Stimulated activated naive B cell treated with anti-CD40 and anti-IgM and Interleukin-4, amounts not matched to agents 10 μg/mL and 1 μg/mL and 100 μg/mL, for 72 hours (primary cell): ENCODE data around the gene MSH5.
"Not testable (repeated sequence)": the region's sequence is repeated elsewhere in the genome, so short reads cannot be mapped to it uniquely, and the experiment has no call there.

Experiments
- ATAC-seq, 2 donors: fragments of 150-1000 bp; cut with Tn5 transposase; replicated peaks; 2 replicates each; pipeline ENCODE4 v1.10.0; 2021; ENCODE audit warnings: moderate library complexity in 1 of 2
- DNase-seq: peaks from one replicate; pipeline ENCODE4 v3.0.0; 2021
- H3K27ac Mint-ChIP-seq: one replicate; pipeline ENCODE4 v1.8.0; 2022; ENCODE audit warnings: mild to moderate bottlenecking, mixed read lengths
- H3K27me3 Mint-ChIP-seq, 2 donors: one replicate each; pipeline ENCODE4 v1.8.0; 2022; ENCODE audit warnings: mixed read lengths in 2 of 2
- H3K36me3 Mint-ChIP-seq, 2 donors: one replicate each; pipeline ENCODE4 v1.8.0; 2022; ENCODE audit warnings: mixed read lengths in 2 of 2, mild to moderate bottlenecking in 1 of 2
- H3K4me1 Mint-ChIP-seq, 2 donors: one replicate each; pipeline ENCODE4 v1.8.0; 2022; ENCODE audit warnings: mixed read lengths in 2 of 2, mild to moderate bottlenecking in 1 of 2
- H3K4me3 Mint-ChIP-seq, 2 donors: one replicate each; pipeline ENCODE4 v1.8.0; 2022; ENCODE audit warnings: mild to moderate bottlenecking in 2 of 2, mixed read lengths in 2 of 2, moderate library complexity in 1 of 2
- H3K9me3 Mint-ChIP-seq, 2 donors: one replicate each; pipeline ENCODE4 v1.8.0; 2022; ENCODE audit warnings: mixed read lengths in 2 of 2, mild to moderate bottlenecking in 1 of 2

The MSH5 gene

DNA sequence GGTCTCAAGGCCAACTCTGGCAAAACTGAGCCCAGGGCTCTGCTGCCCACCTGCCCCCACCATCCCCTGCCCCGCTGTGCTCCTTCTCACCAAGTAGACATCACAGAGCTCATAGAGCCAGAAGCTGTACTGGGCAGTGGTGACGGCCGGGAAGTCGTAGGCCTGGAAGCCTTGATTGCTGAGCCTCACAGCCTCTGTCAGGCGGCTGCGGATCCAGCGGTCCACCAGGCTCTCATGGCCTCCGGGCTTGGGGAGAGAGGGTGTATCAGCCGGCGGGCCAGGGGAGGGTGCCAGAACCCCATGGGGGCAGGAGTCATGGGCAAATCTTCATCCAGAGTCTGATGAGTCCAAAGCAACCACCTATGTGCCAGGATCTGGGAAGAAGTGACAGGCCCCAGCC lies 40.1 kb downstream of the MSH5 start:
- Mint-ChIP-seq H3K27me3 (no peaks in the 10 kb centered on the region), H3K4me1 (peaks cover 31 to 38% of the 10 kb centered on the region in 2 donors), H3K27ac (peak overlapping the region; percentile 25), H3K4me3 (no peak overlapping the region), H3K36me3 (peaks cover 51 to 60% of the 10 kb centered on the region in 2 donors), H3K9me3 (no peaks in the 10 kb centered on the region)
- no peak for ATAC-seq
- no peak for DNase-seq

DNA sequence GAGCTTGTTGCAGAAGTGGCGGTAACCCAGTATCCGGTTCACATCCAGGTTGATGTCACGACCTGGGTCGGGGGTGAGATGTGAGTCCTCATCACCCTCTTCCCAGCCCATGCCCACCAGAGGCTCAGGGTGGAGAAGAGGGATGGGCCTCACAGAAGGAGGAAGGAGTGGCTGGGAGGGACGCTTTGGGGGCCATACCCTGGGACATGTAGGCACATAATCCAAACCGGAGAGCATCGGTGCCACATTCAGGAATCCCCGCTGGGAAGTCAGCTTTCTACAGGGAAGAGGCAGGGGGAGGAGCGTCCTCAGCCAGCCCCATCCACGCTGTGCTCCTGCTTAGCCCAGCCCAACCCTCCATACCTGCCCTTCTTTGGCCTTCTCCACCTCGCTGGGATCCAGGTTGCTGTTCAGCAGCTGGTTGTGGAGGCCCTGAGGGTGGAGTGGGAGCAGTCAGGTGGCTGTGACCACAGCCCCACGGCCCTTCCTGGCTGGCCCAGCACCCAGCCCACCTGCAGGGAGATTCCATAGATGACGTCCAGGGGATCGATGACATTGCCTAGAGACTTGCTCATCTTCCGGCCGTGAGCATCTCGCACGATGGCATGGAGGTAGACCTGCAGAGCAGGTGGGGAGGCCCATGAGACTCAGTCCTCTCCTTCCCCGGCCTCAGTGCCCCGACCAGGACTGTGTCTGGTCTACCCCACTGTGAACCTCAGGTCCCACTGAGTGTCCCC lies 40.9 kb downstream of the MSH5 start:
- Mint-ChIP-seq H3K9me3 (no peaks in the 10 kb centered on the region), H3K4me3 (no peak overlapping the region), H3K27me3 (no peaks in the 10 kb centered on the region), H3K4me1 (peaks cover 23 to 33% of the 10 kb centered on the region in 2 donors), H3K27ac (no peak overlapping the region), H3K36me3 (peaks cover 53 to 64% of the 10 kb centered on the region in 2 donors)
- no peak for ATAC-seq
- no peak for DNase-seq

- H3K4me3 Mint-ChIP-seq, result no peak overlapping the region
- no peak overlapping the region for H3K27ac Mint-ChIP-seq
- H3K27me3 Mint-ChIP-seq, result no peaks in the 10 kb centered on the region
- peaks cover 20 to 30% of the 10 kb centered on the region in 2 donors for H3K4me1 Mint-ChIP-seq
- ATAC-seq (no peak), DNase-seq (no peak)
- H3K9me3 Mint-ChIP-seq, result no peaks in the 10 kb centered on the region
- peaks cover 57 to 68% of the 10 kb centered on the region in 2 donors for H3K36me3 Mint-ChIP-seq
These were observed 41.7 kb downstream of the MSH5 start for GRCh38 chr6:31781244-31782125.

DNA sequence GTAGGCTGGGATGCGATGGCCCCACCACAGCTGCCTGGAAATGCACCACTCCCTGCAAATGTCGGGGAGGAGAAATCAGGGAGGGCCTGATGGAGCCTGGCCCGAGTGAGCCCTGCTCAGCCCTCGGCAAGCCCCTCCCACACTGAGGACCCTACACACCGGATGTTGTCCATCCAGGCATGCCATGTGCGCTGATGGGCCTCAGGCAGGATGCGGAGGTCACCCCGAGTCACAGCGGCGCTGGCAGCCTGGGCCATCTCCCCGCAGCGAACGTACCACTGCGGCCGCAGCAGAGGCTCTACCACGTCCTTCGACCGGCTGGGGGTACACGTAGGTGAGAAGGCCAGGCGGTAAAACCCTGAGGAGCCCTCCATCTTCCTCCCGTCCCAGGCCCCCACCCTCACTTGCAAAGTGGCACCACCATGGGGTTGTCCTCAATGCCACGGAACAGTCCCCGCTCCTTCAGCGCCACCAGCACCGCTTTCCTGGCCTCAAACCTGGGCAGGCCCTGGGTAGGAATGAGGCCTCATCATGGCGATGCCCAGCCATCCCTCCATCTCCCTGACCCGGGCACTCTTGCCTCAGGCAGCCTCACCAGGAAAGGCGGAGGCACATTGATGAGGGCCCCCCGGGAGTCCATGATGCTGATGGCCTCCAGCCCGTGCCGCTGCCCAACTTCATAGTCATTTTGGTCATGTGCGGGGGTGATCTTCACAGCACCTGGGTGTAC lies 42.5 kb downstream of the MSH5 start:
- no peaks in the 10 kb centered on the region for H3K27me3 Mint-ChIP-seq
- no peaks in the 10 kb centered on the region for H3K9me3 Mint-ChIP-seq
- H3K4me1 Mint-ChIP-seq, result peaks cover 14 to 22% of the 10 kb centered on the region in 2 donors
- ATAC-seq (no peak), DNase-seq (no peak)
- H3K36me3 Mint-ChIP-seq, result peaks cover 54 to 64% of the 10 kb centered on the region in 2 donors
- H3K27ac Mint-ChIP-seq, result peak overlapping the region; percentile 5
- H3K4me3 Mint-ChIP-seq, result no peak overlapping the region

GRCh38 chr6:31784098-31784925 lies 44.5 kb downstream of the MSH5 start:
- Mint-ChIP-seq H3K9me3 (no peaks in the 10 kb centered on the region), H3K36me3 (peaks cover 50 to 52% of the 10 kb centered on the region in 2 donors), H3K4me3 (no peak overlapping the region), H3K27ac (peak overlapping the region; percentile 51), H3K4me1 (peaks cover 11 to 13% of the 10 kb centered on the region in 2 donors), H3K27me3 (no peaks in the 10 kb centered on the region)
- no peak for ATAC-seq
- no peak for DNase-seq

DNA sequence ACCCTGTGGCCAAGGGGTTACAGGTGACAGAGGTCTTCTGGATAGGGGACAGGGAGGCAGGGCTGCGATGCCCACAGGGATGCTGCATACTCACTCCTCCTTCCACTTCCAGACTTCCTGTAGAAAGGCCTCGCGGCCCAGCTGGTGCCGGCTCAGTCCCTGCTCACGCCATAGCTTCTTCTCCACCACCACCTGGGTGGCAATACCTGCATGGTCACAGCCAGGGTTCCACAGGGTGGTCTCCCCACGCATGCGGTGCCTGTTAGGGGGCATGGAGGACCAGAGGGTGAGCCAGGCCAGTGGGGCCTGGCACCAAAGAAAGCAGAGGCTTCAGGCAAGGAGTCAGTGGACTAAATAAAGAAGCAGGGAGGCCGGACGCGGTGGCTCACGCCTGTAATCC lies 45.7 kb downstream of the MSH5 start:
- no peak for DNase-seq
- no peak overlapping the region for H3K4me3 Mint-ChIP-seq

GRCh38 chr6:31791324-31792089 lies 51.7 kb downstream of the MSH5 start:
- H3K4me3 Mint-ChIP-seq, result peak overlapping the region in 1 of 2 donors; percentile 18
- no peak for DNase-seq
- H3K4me1 Mint-ChIP-seq, result peaks cover 33 to 52% of the 10 kb centered on the region in 2 donors
- H3K27ac Mint-ChIP-seq, result peak overlapping the region; percentile 27
- H3K27me3 Mint-ChIP-seq, result no peaks in the 10 kb centered on the region
- no peak for ATAC-seq
- no peaks in the 10 kb centered on the region for H3K9me3 Mint-ChIP-seq
- peaks cover 24 to 37% of the 10 kb centered on the region in 2 donors for H3K36me3 Mint-ChIP-seq

More for the DNA sequence above, 45.7 kb downstream of the MSH5 start:
- Mint-ChIP-seq H3K4me1 (peaks cover 15 to 21% of the 10 kb centered on the region in 2 donors), H3K27me3 (no peaks in the 10 kb centered on the region), H3K9me3 (no peaks in the 10 kb centered on the region), H3K36me3 (peaks cover 47 to 48% of the 10 kb centered on the region in 2 donors), H3K27ac (no peak overlapping the region)
- no peak for ATAC-seq

- ATAC-seq (no peak), DNase-seq (no peak)
- Mint-ChIP-seq H3K4me3 (no peak overlapping the region), H3K36me3 (peaks cover 24 to 37% of the 10 kb centered on the region in 2 donors), H3K27me3 (no peaks in the 10 kb centered on the region), H3K9me3 (no peaks in the 10 kb centered on the region), H3K27ac (no peak overlapping the region), H3K4me1 (peaks cover 33 to 56% of the 10 kb centered on the region in 2 donors)
These were observed 52.2 kb downstream of the MSH5 start for GRCh38 chr6:31792090-31792374.

GRCh38 chr6:31792761-31793171 lies 53.0 kb downstream of the MSH5 start:
- H3K27ac Mint-ChIP-seq, result peak overlapping the region; percentile 89
- DNase-seq (no peak), ATAC-seq (peak in 1 of 2 donors; percentile 21)
- H3K36me3 Mint-ChIP-seq, result peaks cover 26 to 37% of the 10 kb centered on the region in 2 donors
- no peaks in the 10 kb centered on the region for H3K27me3 Mint-ChIP-seq
- H3K9me3 Mint-ChIP-seq, result no peaks in the 10 kb centered on the region
- H3K4me3 Mint-ChIP-seq, result peak overlapping the region; percentile 33 to 61
- peaks cover 37 to 63% of the 10 kb centered on the region in 2 donors for H3K4me1 Mint-ChIP-seq

GRCh38 chr6:31793927-31794245 lies 54.1 kb downstream of the MSH5 start:
- not testable (repeated sequence) for ATAC-seq, DNase-seq, H3K27me3 Mint-ChIP-seq, H3K9me3 Mint-ChIP-seq
- Mint-ChIP-seq H3K36me3 (peaks cover 26 to 41% of the 10 kb centered on the region in 2 donors), H3K4me3 (peak overlapping the region; percentile 85 to 95), H3K4me1 (peaks cover 40 to 71% of the 10 kb centered on the region in 2 donors), H3K27ac (peak overlapping the region; percentile 27)

- DNase-seq (no peak), ATAC-seq (no peak)
- H3K9me3 Mint-ChIP-seq, result no peaks in the 10 kb centered on the region
- H3K36me3 Mint-ChIP-seq, result peaks cover 26 to 41% of the 10 kb centered on the region in 2 donors
- H3K4me3 Mint-ChIP-seq, result peak overlapping the region; percentile 85 to 95
- no peaks in the 10 kb centered on the region for H3K27me3 Mint-ChIP-seq
- H3K27ac Mint-ChIP-seq, result peak overlapping the region; percentile 98
- peaks cover 37 to 67% of the 10 kb centered on the region in 2 donors for H3K4me1 Mint-ChIP-seq
These were observed 54.6 kb downstream of the MSH5 start for GRCh38 chr6:31794294-31794865.

GRCh38 chr6:31794866-31795615 lies 55.2 kb downstream of the MSH5 start:
- Mint-ChIP-seq H3K36me3 (peaks cover 23 to 37% of the 10 kb centered on the region in 2 donors), H3K4me1 (peaks cover 34 to 62% of the 10 kb centered on the region in 2 donors), H3K4me3 (peak overlapping the region; percentile 85 to 95), H3K27ac (peak overlapping the region; percentile 98), H3K9me3 (no peaks in the 10 kb centered on the region), H3K27me3 (no peaks in the 10 kb centered on the region)
- DNase-seq, result no peak
- ATAC-seq, result peak; percentile 52 to 53
